ENCODE data around the gene PSMD9.

- TF ChIP-seq CTCF (IDR thresholded peaks at IDR 0.05; ENCODE audit: poor library complexity, severe bottlenecking) (no peak), EZH2 (IDR thresholded peaks at IDR 0.05; ENCODE audit: borderline replicate concordance, insufficient read depth, low read length, poor library complexity, severe bottlenecking) (no peak), RAD21 (conservative IDR thresholded peaks at IDR 0.05) (no peak), EP300 (conservative IDR thresholded peaks at IDR 0.05; ENCODE audit: poor library complexity, severe bottlenecking) (no peak), POLR2AphosphoS5 (IDR thresholded peaks at IDR 0.05) (no peak), REST (IDR thresholded peaks at IDR 0.05; ENCODE audit: borderline replicate concordance) (no peak), MXI1 (conservative IDR thresholded peaks at IDR 0.05; ENCODE audit: poor library complexity, severe bottlenecking) (no peak), SMC3 (conservative IDR thresholded peaks at IDR 0.05; ENCODE audit: poor library complexity) (no peak), TAF1 (IDR thresholded peaks at IDR 0.05; ENCODE audit: low read depth) (no peak)
Measured at GRCh38 chr12:121874071-121874470, 14.5 kb upstream of the PSMD9 start.
